Duodenal mucosa (tissue), 2 donors: ENCODE measurements around the gene PLPP2.

Experiments
- H3K27ac ChIP-seq: one replicate; pipeline ENCODE4 v1.7.0; 2013; ENCODE audit warnings: low read depth, low read length
- H3K27me3 ChIP-seq, 2 donors: one replicate each; pipeline ENCODE4 v1.7.0; 2013; ENCODE audit warnings: low read length in 2 of 2, control low read depth in 1 of 2; ENCODE audit not compliant: insufficient read depth in 2 of 2, control insufficient read depth in 1 of 2
- H3K36me3 ChIP-seq, 2 donors: one replicate each; pipeline ENCODE4 v1.7.0; 2013; ENCODE audit warnings: low read length in 2 of 2, control low read depth in 1 of 2; ENCODE audit not compliant: insufficient read depth in 2 of 2, control insufficient read depth in 1 of 2
- H3K4me1 ChIP-seq, 2 donors: one replicate each; pipeline ENCODE4 v1.7.0; 2013; ENCODE audit warnings: low read length in 2 of 2, control low read depth in 1 of 2; ENCODE audit not compliant: insufficient read depth in 2 of 2, control insufficient read depth in 1 of 2
- H3K4me3 ChIP-seq, 2 donors: one replicate each; pipeline ENCODE4 v1.7.0; 2013; ENCODE audit warnings: low read length in 2 of 2, low read depth in 1 of 2
- H3K9ac ChIP-seq, 2 donors: one replicate each; pipeline ENCODE4 v1.7.0; 2013; ENCODE audit warnings: low read length in 2 of 2, low read depth in 1 of 2
- H3K9me3 ChIP-seq, 2 donors: one replicate each; pipeline ENCODE4 v1.7.0; 2013; ENCODE audit warnings: low read length in 2 of 2, control low read depth in 1 of 2; ENCODE audit not compliant: control insufficient read depth in 1 of 2

Gene PLPP2

GRCh38 chr19:317710-318508 is 26.7 kb upstream of the PLPP2 start:
- Histone ChIP-seq H3K9ac (no peak overlapping the region), H3K4me3 (no peak overlapping the region), H3K9me3 (no peaks in the 10 kb centered on the region), H3K27ac (no peak overlapping the region), H3K27me3 (no peaks in the 10 kb centered on the region), H3K4me1 (no peaks in the 10 kb centered on the region), H3K36me3 (peaks cover 25 to 37% of the 10 kb centered on the region in 2 donors)

- no peaks in the 10 kb centered on the region for H3K9me3 ChIP-seq
- H3K27ac ChIP-seq = no peak overlapping the region
- peaks cover 23 to 36% of the 10 kb centered on the region in 2 donors for H3K36me3 ChIP-seq
- no peaks in the 10 kb centered on the region for H3K4me1 ChIP-seq
- no peaks in the 10 kb centered on the region for H3K27me3 ChIP-seq
- no peak overlapping the region for H3K4me3 ChIP-seq
- no peak overlapping the region for H3K9ac ChIP-seq
Observed at GRCh38 chr19:315811-316210, 24.6 kb upstream of the PLPP2 start.

DNA sequence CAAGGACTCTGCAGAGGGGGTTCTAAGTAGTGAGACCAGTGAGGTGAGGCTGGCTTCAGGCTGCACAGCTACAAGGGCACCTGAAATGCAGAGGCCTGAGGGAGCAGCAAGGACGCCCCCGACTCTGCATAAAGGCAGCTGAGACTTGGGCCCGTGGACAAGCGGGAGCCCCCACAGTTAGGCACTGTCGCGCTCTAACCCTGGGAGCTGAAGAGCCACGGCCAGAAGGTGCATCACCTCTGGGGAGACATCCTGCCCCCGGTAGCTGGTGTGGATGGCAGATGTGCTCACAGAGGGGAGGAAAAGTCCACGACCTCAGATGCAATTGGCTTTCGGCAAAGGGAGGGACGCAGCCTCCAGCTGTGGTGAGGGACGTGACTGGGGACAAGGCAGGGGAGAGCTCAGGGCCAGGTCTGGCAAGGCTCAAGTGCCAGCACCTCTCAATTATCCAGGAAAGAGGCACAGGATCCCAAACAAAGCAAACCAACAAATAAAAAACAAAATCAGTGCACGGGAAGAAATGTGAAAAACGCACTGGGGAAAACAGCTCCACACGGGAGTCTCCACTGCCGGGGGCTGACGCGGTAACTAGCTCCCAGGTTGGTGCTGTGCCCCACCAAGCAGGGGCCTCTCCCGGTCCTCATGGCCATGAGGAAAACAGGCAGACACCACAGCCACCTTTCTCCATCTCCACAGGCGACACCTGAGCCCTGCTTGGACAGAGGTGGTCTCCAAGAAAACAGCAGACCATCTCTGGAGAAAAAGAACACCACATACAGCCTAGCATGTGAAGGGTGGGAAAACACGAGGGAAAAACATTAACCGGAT is 23.0 kb upstream of the PLPP2 start:
- Histone ChIP-seq H3K9me3 (no peaks in the 10 kb centered on the region), H3K9ac (no peak overlapping the region), H3K4me1 (no peaks in the 10 kb centered on the region), H3K36me3 (peaks cover 19 to 37% of the 10 kb centered on the region in 2 donors), H3K4me3 (no peak overlapping the region), H3K27ac (no peak overlapping the region), H3K27me3 (no peaks in the 10 kb centered on the region)

GRCh38 chr19:313169-313987 is 22.2 kb upstream of the PLPP2 start:
- Histone ChIP-seq H3K27ac (peak overlapping the region; percentile 10), H3K27me3 (no peaks in the 10 kb centered on the region), H3K9me3 (no peaks in the 10 kb centered on the region), H3K36me3 (peaks cover 19 to 46% of the 10 kb centered on the region in 2 donors), H3K9ac (no peak overlapping the region), H3K4me1 (no peaks in the 10 kb centered on the region), H3K4me3 (no peak overlapping the region)

- H3K9me3 ChIP-seq = no peaks in the 10 kb centered on the region
- H3K36me3 ChIP-seq = peaks cover 23 to 61% of the 10 kb centered on the region in 2 donors
- no peak overlapping the region for H3K9ac ChIP-seq
- no peaks in the 10 kb centered on the region for H3K27me3 ChIP-seq
- H3K27ac ChIP-seq = no peak overlapping the region
- H3K4me3 ChIP-seq = no peak overlapping the region
- no peaks in the 10 kb centered on the region for H3K4me1 ChIP-seq
Observed at GRCh38 chr19:311813-312261, 20.6 kb upstream of the PLPP2 start.

- Histone ChIP-seq H3K4me1 (no peaks in the 10 kb centered on the region), H3K4me3 (no peak overlapping the region), H3K9ac (no peak overlapping the region), H3K36me3 (peaks cover 21 to 65% of the 10 kb centered on the region in 2 donors), H3K9me3 (no peaks in the 10 kb centered on the region), H3K27me3 (no peaks in the 10 kb centered on the region), H3K27ac (peak overlapping the region; percentile 31)
Observed at GRCh38 chr19:310781-311496, 19.7 kb upstream of the PLPP2 start.

DNA sequence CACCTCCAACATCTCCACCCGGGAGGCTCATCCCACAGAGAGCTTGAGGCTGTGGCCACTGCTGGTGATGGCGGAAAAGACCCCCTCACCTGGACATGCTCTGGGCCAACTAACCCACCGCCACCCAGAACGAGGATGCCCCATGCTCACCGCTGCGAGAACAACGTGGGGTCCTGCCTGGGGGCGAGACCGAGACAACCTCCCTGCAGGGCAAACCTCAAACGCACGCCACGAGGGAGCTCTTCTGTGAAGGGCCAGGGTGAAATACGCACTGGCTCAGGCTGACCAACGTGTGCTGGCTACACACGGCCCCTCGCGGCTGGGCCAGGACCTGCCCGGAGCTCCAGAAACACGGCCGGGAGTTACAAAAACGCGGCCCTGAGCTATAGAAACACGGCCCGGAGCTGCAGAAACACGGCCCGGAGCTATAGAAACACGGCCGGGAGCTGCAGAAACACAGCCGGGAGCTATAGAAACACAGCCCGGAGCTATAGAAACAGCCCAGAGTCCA is 19.0 kb upstream of the PLPP2 start:
- H3K9ac ChIP-seq = no peak overlapping the region
- H3K36me3 ChIP-seq = peaks cover 17 to 68% of the 10 kb centered on the region in 2 donors
- H3K4me3 ChIP-seq = no peak overlapping the region
- no peaks in the 10 kb centered on the region for H3K27me3 ChIP-seq
- no peaks in the 10 kb centered on the region for H3K9me3 ChIP-seq
- H3K27ac ChIP-seq = no peak overlapping the region
- H3K4me1 ChIP-seq = no peaks in the 10 kb centered on the region

DNA sequence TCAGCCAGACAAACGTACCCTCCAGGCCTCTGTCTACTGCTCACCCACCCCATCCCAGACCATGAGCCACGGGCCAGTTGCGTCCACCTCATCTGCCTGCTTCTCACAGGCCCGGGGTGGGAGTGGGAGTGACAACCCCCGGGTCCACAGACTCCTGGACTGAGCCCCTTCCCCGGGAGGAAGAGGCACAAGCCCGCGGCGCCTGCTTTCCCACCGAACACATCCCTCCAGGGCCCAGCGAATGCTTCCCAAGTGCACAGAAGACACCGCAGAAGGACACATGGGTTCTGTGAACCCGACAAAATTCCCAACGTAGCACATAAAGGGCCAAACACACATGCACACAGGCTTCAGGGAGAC is 18.0 kb upstream of the PLPP2 start:
- no peaks in the 10 kb centered on the region for H3K9me3 ChIP-seq
- no peak overlapping the region for H3K27ac ChIP-seq
- no peaks in the 10 kb centered on the region for H3K4me1 ChIP-seq
- H3K27me3 ChIP-seq = no peaks in the 10 kb centered on the region
- H3K9ac ChIP-seq = no peak overlapping the region
- no peak overlapping the region for H3K4me3 ChIP-seq
- peaks cover 15 to 63% of the 10 kb centered on the region in 2 donors for H3K36me3 ChIP-seq

- H3K9ac ChIP-seq = no peak overlapping the region
- no peaks in the 10 kb centered on the region for H3K4me1 ChIP-seq
- H3K27me3 ChIP-seq = no peaks in the 10 kb centered on the region
- H3K36me3 ChIP-seq = peaks cover 9 to 58% of the 10 kb centered on the region in 2 donors
- no peak overlapping the region for H3K27ac ChIP-seq
- no peaks in the 10 kb centered on the region for H3K9me3 ChIP-seq
- H3K4me3 ChIP-seq = no peak overlapping the region
Observed at GRCh38 chr19:308471-309205, 17.4 kb upstream of the PLPP2 start.
